Stimulated activated naive CD8-positive, alpha-beta T cell treated with anti-CD3 and anti-CD28 coated beads, Interleukin-15, amount 100 ng/mL, for 72 hours (primary cell): ENCODE results near the gene TRIM59.
A peak's percentile ranks its signal among the peaks of the same experiment; 100 is the strongest.

Source experiments
- ATAC-seq: fragments of 150-1000 bp; cut with Tn5 transposase; 2 replicates; pipeline ENCODE4 v1.10.0; 2021; ENCODE audit warnings: mild to moderate bottlenecking, moderate library complexity
- DNase-seq, 2 donors: peaks; one replicate each; pipeline ENCODE4 v3.0.0; 2021 to 2022
- H3K27ac Mint-ChIP-seq, 2 donors: one replicate each; pipeline ENCODE4 v1.8.0; 2022; ENCODE audit warnings: mild to moderate bottlenecking in 2 of 2, mixed read lengths in 2 of 2, moderate library complexity in 2 of 2
- H3K27me3 Mint-ChIP-seq: one replicate; pipeline ENCODE4 v1.8.0; 2022; ENCODE audit warnings: mixed read lengths
- H3K4me1 Mint-ChIP-seq: one replicate; pipeline ENCODE4 v1.8.0; 2022; ENCODE audit warnings: mild to moderate bottlenecking, mixed read lengths
- H3K4me3 Mint-ChIP-seq, 2 donors: one replicate each; pipeline ENCODE4 v1.8.0; 2022; ENCODE audit warnings: mild to moderate bottlenecking in 2 of 2, mixed read lengths in 2 of 2, moderate library complexity in 1 of 2
- H3K9me3 Mint-ChIP-seq, 2 donors: one replicate each; pipeline ENCODE4 v1.8.0; 2022; ENCODE audit warnings: mixed read lengths in 2 of 2

TRIM59 gene

DNA sequence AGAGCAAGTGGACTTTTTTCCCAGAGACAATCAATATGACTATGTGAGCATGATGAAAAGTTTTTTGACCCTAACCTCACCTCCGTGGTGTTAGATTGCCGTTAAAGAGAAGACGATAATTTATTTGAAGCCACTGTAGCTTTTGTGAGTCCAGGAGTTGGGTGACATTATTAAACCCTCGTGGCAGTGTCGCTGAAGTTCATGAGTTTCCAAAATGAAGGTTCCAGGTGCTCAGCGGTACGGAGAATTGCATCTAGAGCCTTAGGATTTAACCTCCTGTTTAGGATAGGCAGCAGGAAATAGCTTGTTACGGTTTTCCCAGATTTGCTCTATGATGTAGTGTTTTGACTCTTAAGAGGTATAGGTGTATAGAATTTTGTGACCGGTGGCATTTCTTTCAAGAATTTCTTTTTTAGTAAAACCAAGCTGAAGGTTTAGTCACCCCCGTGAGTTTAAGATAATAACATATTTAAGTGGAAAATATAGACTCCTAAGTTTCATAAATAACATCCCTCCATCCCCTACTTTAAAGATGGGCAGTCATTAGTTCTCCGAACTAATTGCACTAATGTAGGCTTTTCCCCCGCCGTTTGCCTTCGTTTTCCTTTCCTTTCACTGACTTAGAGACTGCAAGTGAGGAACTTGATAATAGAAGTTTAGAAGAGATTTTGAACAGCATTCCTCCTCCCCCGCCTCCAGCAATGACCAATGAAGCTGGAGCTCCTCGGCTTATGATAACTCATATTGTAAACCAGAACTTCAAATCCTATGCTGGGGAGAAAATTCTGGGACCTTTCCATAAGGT is 48.1 kb downstream of the TRIM59 start:
- H3K27me3 Mint-ChIP-seq: no peaks in the 10 kb centered on the region
- H3K9me3 Mint-ChIP-seq: no peaks in the 10 kb centered on the region
- H3K4me1 Mint-ChIP-seq: peaks cover 44% of the 10 kb centered on the region
- ATAC-seq (no peak), DNase-seq (no peak)
- peak overlapping the region; percentile 89 to 100 for H3K27ac Mint-ChIP-seq
- H3K4me3 Mint-ChIP-seq: peak overlapping the region; percentile 95 to 97

DNA sequence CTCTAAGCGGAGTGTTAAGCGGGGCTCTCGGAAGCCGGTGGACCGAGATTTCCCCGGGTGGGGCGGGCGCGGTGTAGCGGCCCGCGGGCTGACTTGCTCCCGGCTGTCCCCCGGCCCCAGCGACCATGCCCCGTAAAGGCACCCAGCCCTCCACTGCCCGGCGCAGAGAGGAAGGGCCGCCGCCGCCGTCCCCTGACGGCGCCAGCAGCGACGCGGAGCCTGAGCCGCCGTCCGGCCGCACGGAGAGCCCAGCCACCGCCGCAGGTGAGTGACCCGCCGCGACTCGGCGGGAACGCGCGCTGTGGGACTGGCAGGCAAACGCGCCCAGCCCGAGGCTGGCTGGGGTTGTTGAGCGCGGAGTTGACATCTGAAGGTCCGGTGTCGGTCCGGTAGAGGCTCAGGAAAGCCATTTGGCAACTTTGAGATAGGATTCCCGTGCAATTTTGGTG is 48.9 kb downstream of the TRIM59 start:
- Mint-ChIP-seq H3K9me3 (no peaks in the 10 kb centered on the region), H3K27ac (peak overlapping the region; percentile 89 to 100), H3K4me3 (peak overlapping the region; percentile 95 to 97), H3K4me1 (peaks cover 44% of the 10 kb centered on the region), H3K27me3 (no peaks in the 10 kb centered on the region)
- DNase-seq (peak; percentile 31 to 38), ATAC-seq (peak; percentile 41)

DNA sequence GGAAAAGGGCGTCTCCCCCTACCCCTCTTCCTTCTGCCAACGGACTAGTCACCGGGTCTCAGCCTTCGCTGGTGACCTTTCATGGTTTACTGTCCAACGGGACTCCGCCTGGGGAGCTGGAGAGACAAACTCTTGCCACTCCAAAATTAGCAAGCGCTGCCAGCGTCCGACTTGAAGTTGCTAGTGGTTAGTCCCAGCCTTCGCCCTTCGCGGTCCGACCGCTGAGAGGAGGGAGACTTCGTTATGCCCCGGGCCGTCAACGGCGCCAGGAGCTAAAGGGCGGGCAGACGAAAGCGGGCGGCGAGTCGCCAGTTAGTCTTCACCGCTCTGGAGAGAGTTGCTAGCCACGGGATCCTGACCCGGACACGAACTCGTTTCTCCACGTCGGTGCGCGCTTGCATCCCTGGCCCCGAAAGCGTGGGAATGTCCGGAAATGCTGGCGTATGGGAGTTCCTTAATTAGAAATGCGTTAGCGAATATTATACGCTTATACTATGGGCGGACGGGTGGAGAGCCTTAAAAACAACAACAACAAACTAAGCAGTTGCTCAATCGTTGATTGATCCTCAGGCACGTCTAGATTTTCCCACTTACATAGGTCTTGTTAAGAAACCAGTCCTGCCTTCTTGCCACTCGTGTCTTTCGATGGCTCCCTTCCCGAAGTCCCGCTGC is 49.4 kb downstream of the TRIM59 start:
- Mint-ChIP-seq H3K27ac (peak overlapping the region; percentile 98 to 100), H3K4me1 (peaks cover 44% of the 10 kb centered on the region), H3K27me3 (no peaks in the 10 kb centered on the region), H3K4me3 (peak overlapping the region; percentile 95 to 97), H3K9me3 (no peaks in the 10 kb centered on the region)
- DNase-seq (peak; percentile 54 to 59), ATAC-seq (peak; percentile 44)

DNA sequence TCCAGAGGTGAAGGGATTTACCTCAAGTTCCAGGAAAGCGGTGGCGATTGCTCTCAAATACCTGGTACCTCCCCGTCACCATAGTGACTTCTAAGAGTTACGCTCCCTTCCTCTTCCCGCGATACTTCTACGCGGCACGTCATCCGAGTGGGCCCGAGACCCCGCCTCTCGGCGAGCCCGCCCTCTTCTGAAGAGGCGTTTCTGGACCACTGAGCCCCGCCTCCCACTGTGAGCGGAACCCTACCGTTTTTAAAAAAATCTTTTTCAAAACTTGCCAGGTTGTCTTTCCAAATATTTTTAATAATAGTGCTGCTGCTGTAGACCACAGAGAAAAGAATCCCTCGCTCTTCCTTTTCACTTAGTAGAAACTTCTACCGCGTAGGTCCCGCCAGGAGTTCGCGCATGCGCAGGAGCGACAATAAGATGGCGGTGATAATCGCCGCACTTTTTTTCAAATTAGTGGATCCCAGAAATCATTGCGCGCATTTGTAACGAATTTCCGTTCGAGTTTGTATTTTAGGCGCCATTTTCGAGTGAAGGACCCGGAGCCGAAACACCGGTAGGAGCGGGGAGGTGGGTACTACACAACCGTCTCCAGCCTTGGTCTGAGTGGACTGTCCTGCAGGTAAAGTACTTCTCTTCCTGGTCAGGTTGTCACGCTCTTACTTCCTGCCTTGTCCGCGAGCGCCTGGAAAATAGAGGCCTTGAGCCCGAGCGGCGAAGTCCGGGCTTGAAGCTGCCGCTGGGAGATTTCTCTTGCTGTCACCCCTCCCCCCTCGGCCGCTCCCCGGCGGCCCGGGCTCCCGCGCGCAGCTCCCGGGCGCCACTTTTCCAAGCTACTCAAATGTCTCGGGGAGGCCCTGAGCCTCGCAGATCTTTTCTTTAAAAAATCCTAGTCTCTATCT is 50.2 kb downstream of the TRIM59 start, which contains the start of the genes IFT80 and SMC4:
TSS of gene IFT80 (minus strand) at position 101 of the 905 bp plus-strand sequence. CDS start 14,625 bp downstream, outside the sequence.
TSS of gene SMC4 (plus strand) at position 526 of the 905 bp plus-strand sequence. CDS start 1,177 bp downstream, outside the sequence.
- H3K4me3 Mint-ChIP-seq: peak within 1 kb of the TSS; percentile 95 to 97
- peak within 1 kb of the TSS; percentile 98 to 100 for H3K27ac Mint-ChIP-seq
- H3K9me3 Mint-ChIP-seq: no peaks in the 10 kb centered on the region
- peaks cover 39% of the 10 kb centered on the region for H3K4me1 Mint-ChIP-seq
- H3K27me3 Mint-ChIP-seq: no peaks in the 10 kb centered on the region
- ATAC-seq (peak; percentile 97), DNase-seq (peak; percentile 92 to 96)

DNA sequence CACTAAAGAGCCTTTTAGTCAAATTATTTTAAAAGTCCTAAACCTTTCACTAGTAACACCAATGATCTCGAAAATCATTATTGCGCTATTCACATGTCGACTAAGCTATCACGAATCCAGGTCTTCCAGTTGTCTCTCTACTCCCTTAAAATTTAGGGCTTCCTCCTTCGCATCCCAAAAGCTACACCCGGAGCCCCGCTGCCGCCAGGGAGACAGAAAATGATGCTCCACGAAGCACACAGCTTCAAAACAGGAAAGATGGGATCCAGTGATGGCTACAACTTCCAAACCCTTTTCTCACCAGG is 50.8 kb downstream of the TRIM59 start:
- Mint-ChIP-seq H3K27ac (peak overlapping the region; percentile 98 to 100), H3K4me3 (peak overlapping the region; percentile 95 to 97), H3K4me1 (peaks cover 35% of the 10 kb centered on the region), H3K9me3 (no peaks in the 10 kb centered on the region), H3K27me3 (no peaks in the 10 kb centered on the region)
- DNase-seq (no peak), ATAC-seq (no peak)

DNA sequence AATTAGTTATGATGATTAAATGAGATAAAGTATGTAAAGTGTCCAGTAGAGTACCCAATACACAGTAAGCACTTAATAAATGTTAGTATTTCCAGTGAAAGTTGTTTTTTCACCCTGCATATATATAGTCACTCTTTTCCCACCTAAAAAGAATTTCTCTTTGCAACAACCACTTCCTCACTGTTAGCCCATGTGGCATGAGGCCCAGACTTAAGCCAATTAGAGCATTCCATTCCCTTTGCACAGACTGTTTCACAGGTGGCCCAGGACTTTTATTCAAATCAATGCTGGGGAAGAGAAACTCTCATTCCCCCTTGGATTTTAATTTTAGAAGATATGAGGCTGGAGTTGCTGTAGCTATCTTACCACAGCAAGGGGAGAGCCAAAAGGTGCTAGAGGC is 54.3 kb downstream of the TRIM59 start:
- H3K27me3 Mint-ChIP-seq: no peaks in the 10 kb centered on the region
- H3K9me3 Mint-ChIP-seq: no peaks in the 10 kb centered on the region
- H3K27ac Mint-ChIP-seq: no peak overlapping the region
- ATAC-seq: no peak
- no peak overlapping the region for H3K4me3 Mint-ChIP-seq
- H3K4me1 Mint-ChIP-seq: peaks cover 17% of the 10 kb centered on the region
- no peak for DNase-seq

DNA sequence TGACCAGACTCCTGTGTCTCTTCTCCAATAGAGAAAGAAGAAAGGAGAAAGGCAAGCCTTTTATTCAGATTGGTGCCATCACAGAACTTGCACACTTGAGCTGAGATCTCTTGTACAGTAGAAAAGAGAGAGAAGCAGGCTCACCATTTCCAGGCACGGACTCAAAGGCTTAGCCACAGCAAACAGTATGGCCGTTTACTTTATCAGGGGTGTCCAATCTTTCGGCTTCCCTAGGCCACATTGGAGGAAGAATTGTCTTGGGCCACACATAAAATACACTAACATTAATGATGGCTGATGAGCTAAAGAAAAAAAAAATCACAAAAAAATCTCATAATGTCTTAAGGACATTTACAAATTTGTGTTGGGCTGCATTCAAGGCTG is 55.6 kb downstream of the TRIM59 start:
- no peak for ATAC-seq
- H3K4me1 Mint-ChIP-seq: peaks cover 17% of the 10 kb centered on the region
- no peaks in the 10 kb centered on the region for H3K9me3 Mint-ChIP-seq
- no peaks in the 10 kb centered on the region for H3K27me3 Mint-ChIP-seq
- no peak overlapping the region for H3K4me3 Mint-ChIP-seq
- H3K27ac Mint-ChIP-seq: no peak overlapping the region
- no peak for DNase-seq

DNA sequence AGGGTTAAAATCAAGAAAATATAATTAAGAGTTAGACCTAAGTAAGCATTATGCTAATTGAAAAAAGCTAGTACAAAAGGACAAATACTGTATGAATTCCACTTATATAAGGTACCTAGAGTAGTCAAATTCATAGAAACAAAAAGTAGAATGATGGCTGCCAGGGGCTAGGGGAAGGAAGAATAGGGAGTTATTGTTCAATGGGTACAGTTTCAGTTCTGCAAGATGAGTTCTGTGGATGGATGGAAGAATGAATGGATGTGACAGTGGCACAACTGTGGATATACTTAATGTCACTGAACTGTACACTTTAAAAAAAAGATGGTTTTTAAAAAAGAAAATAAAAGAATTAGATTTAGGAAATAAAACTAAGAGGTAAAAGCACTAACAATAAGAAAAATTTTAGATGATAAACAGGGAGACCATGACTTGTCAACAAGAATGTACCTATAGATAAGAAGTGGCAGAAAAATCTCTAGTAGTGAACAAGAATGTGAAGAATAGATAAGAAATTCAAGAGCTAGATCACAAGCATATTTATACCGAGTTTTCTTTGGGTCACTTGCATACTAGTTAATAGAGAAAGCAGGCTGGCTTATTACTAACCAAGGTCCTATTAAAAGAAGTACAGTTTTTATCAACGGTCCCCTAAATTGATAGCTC is 56.1 kb downstream of the TRIM59 start:
- H3K9me3 Mint-ChIP-seq: no peaks in the 10 kb centered on the region
- H3K4me3 Mint-ChIP-seq: no peak overlapping the region
- peaks cover 16% of the 10 kb centered on the region for H3K4me1 Mint-ChIP-seq
- no peak overlapping the region for H3K27ac Mint-ChIP-seq
- H3K27me3 Mint-ChIP-seq: no peaks in the 10 kb centered on the region
- DNase-seq (no peak), ATAC-seq (no peak)

DNA sequence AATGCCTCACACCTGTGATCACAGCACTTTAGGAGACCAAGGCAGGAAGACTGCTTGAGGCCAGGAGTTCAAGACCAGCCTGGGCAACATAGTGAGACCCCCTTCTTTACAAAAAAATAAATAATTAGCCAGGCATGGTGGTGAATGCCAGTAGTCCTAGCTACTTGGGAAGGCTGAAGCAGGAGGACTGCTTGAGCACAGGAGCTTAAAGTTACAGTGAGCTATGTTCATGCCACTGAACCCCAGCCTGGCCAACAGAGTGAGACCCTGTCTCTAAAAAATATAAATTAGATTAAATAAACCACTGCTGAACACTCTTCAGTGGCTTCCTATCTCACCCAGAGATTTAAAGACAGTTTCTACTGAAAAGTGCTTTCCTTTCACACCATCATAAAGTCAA is 56.8 kb downstream of the TRIM59 start:
- Mint-ChIP-seq H3K4me3 (no peak overlapping the region), H3K4me1 (peaks cover 10% of the 10 kb centered on the region), H3K27ac (no peak overlapping the region), H3K27me3 (no peaks in the 10 kb centered on the region), H3K9me3 (no peaks in the 10 kb centered on the region)
- DNase-seq: no peak
- no peak for ATAC-seq

DNA sequence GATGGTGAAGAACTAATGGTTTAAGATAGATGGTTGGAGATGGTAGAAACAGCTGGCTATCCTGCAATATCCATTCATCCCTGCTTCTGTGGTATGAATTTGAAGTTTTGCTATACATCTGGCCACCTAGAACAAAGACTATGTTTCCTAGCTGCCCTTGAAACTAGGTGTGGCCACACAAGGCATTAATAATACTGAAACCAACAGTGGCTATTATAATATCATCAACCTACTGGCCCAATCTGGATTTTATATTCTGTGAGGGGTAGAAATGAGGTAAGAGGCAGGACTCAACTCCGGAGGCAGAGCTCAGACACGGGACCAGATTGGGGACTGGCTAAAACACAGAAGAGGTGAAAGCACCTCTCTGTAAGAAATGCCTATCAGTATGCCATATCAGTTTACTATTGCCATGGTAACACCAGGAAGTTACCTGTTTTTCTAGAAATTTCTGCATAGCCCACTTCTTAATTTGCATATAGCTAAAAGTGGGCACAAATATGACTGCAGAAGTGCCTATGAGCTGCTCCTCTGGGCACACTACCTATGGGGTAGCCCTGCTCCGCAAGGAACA is 58.9 kb downstream of the TRIM59 start:
- no peak for ATAC-seq
- no peak overlapping the region for H3K27ac Mint-ChIP-seq
- no peaks in the 10 kb centered on the region for H3K4me1 Mint-ChIP-seq

More for the DNA sequence above, 58.9 kb downstream of the TRIM59 start:
- Mint-ChIP-seq H3K27me3 (no peaks in the 10 kb centered on the region), H3K4me3 (no peak overlapping the region), H3K9me3 (no peaks in the 10 kb centered on the region)
- no peak for DNase-seq
